BE2C (cell line): Measurements from ENCODE around the gene TMEM185A.
"Not testable (repeated sequence)": the region's sequence is repeated elsewhere in the genome, so short reads cannot be mapped to it uniquely, and the experiment has no call there.

Experiments
- DNase-seq: peaks from one replicate; pipeline ENCODE4 v3.0.0-alpha.2; 2020
- H3K27me3 ChIP-seq: fragments of 250-450 bp; sonication (Bioruptor Pico); 2 replicates; pipeline ENCODE4 v1.5.1; 2020; ENCODE audit warnings: mild to moderate bottlenecking
- H3K36me3 ChIP-seq: fragments of 250-450 bp; sonication (Bioruptor Pico); 2 replicates; pipeline ENCODE4 v1.5.1; 2020; ENCODE audit warnings: mild to moderate bottlenecking
- H3K4me1 ChIP-seq: fragments of 250-450 bp; sonication (Bioruptor Pico); 2 replicates; pipeline ENCODE4 v1.5.1; 2020
- H3K4me3 ChIP-seq: 2 replicates; pipeline ENCODE4 v1.5.1; 2011; ENCODE audit warnings: low read depth, low read length
- H3K9me3 ChIP-seq: fragments of 250-450 bp; sonication (Bioruptor Pico); 2 replicates; pipeline ENCODE4 v1.5.1; 2020
- CTCF ChIP-seq: IDR thresholded peaks from 2 replicates; pipeline ENCODE4 v1.5.1; 2012; ENCODE audit warnings: mild to moderate bottlenecking, low read depth, low read length

Gene TMEM185A

GRCh38 chrX:149568701-149569296 is 62.8 kb downstream of the TMEM185A start:
- no peaks in the 10 kb centered on the region for H3K27me3 ChIP-seq
- DNase-seq = no peak
- H3K4me1 ChIP-seq = no peaks in the 10 kb centered on the region
- no peaks in the 10 kb centered on the region for H3K36me3 ChIP-seq
- no peaks in the 10 kb centered on the region for H3K9me3 ChIP-seq
- no peak overlapping the region for H3K4me3 ChIP-seq
- TF ChIP-seq CTCF = no peak

GRCh38 chrX:149567621-149568417 is 63.8 kb downstream of the TMEM185A start:
- Histone ChIP-seq H3K9me3 (no peaks in the 10 kb centered on the region), H3K27me3 (no peaks in the 10 kb centered on the region), H3K4me3 (no peak overlapping the region), H3K4me1 (no peaks in the 10 kb centered on the region), H3K36me3 (no peaks in the 10 kb centered on the region)
- TF ChIP-seq CTCF = no peak
- no peak for DNase-seq

GRCh38 chrX:149563359-149563758 is 68.2 kb downstream of the TMEM185A start:
- H3K36me3 ChIP-seq = no peaks in the 10 kb centered on the region
- no peaks in the 10 kb centered on the region for H3K9me3 ChIP-seq
- no peaks in the 10 kb centered on the region for H3K4me1 ChIP-seq
- no peak for TF ChIP-seq CTCF
- H3K4me3 ChIP-seq = no peak overlapping the region
- no peak for DNase-seq
- H3K27me3 ChIP-seq = no peaks in the 10 kb centered on the region

GRCh38 chrX:149555251-149555650 is 76.3 kb downstream of the TMEM185A start:
- H3K4me1 ChIP-seq, H3K9me3 ChIP-seq, H3K4me3 ChIP-seq, DNase-seq, H3K36me3 ChIP-seq, H3K27me3 ChIP-seq: not testable (repeated sequence)

- not testable (repeated sequence) for H3K4me3 ChIP-seq, H3K4me1 ChIP-seq, H3K36me3 ChIP-seq, DNase-seq, H3K9me3 ChIP-seq, H3K27me3 ChIP-seq
These were observed 79.7 kb downstream of the TMEM185A start for GRCh38 chrX:149551939-149552248.

- not testable (repeated sequence) for DNase-seq, H3K36me3 ChIP-seq, H3K27me3 ChIP-seq, H3K9me3 ChIP-seq, H3K4me3 ChIP-seq, H3K4me1 ChIP-seq
These were observed 80.2 kb downstream of the TMEM185A start for GRCh38 chrX:149551245-149551938.

- H3K27me3 ChIP-seq, H3K4me1 ChIP-seq, H3K9me3 ChIP-seq, DNase-seq, H3K4me3 ChIP-seq, H3K36me3 ChIP-seq: not testable (repeated sequence)
These were observed 81.1 kb downstream of the TMEM185A start for GRCh38 chrX:149550454-149550853.

- H3K27me3 ChIP-seq, H3K4me1 ChIP-seq, DNase-seq, H3K4me3 ChIP-seq, H3K9me3 ChIP-seq, H3K36me3 ChIP-seq: not testable (repeated sequence)
These were observed 81.9 kb downstream of the TMEM185A start, which contains the start of gene HSFX3 for GRCh38 chrX:149549701-149550100. Gene HSFX3 (minus strand): TSS chrX:149549924. CDS start chrX:149549852, 72 bp downstream.

GRCh38 chrX:149547782-149548181 is 83.8 kb downstream of the TMEM185A start:
- DNase-seq, H3K9me3 ChIP-seq, H3K4me1 ChIP-seq, H3K4me3 ChIP-seq, H3K27me3 ChIP-seq, H3K36me3 ChIP-seq: not testable (repeated sequence)

GRCh38 chrX:149546962-149547361 is 84.6 kb downstream of the TMEM185A start:
- not testable (repeated sequence) for H3K4me1 ChIP-seq, H3K4me3 ChIP-seq, H3K9me3 ChIP-seq, H3K36me3 ChIP-seq, DNase-seq, H3K27me3 ChIP-seq
